Ascending aorta (tissue), 2 donors: ENCODE measurements around the gene CTSZ. TPM values are rescaled to one million over a fixed set of nuclear protein-coding genes. Genes with fewer than 3 reads are reported as not detected.
"Not testable (repeated sequence)": the region's sequence is repeated elsewhere in the genome, so short reads cannot be mapped to it uniquely, and the experiment has no call there.

Experiments used
- DNase-seq, 2 donors: peaks; one replicate each; pipeline ENCODE4 v3.0.0-alpha.2; 2019; ENCODE audit warnings: low spot score in 2 of 2
- H3K27ac ChIP-seq, 2 donors: fragments of 200-600 bp; sonication (generic); one replicate each; pipeline ENCODE4 v1.5.1; 2016 to 2017; ENCODE audit warnings: mild to moderate bottlenecking in 1 of 2
- H3K27me3 ChIP-seq: fragments of 200-600 bp; sonication (generic); one replicate; pipeline ENCODE4 v1.5.1; 2017
- H3K36me3 ChIP-seq, 2 donors: fragments of 200-600 bp; sonication (generic); one replicate each; pipeline ENCODE4 v1.5.1; 2016
- H3K4me1 ChIP-seq, 2 donors: fragments of 200-600 bp; sonication (generic); one replicate each; pipeline ENCODE4 v1.5.1; 2016 to 2017; ENCODE audit warnings: mild to moderate bottlenecking in 1 of 2
- H3K4me3 ChIP-seq, 2 donors: fragments of 200-600 bp; sonication (generic); one replicate each; pipeline ENCODE4 v1.5.1; 2016 to 2017; ENCODE audit warnings: mild to moderate bottlenecking in 1 of 2
- H3K9me3 ChIP-seq, 2 donors: fragments of 200-600 bp; sonication (generic); one replicate each; pipeline ENCODE4 v1.5.1; 2016
- CTCF ChIP-seq, 3 experiments: fragments of 200-600 bp in 2 of 3; fragments of 450-650 bp in 1 of 3; sonication (generic) in 2 of 3; IDR thresholded peaks; one replicate each; pipeline ENCODE4 v1.5.1; 2016 to 2019; ENCODE audit warnings: antibody characterized with exemption in 3 of 3, mild to moderate bottlenecking in 1 of 3, moderate library complexity in 1 of 3
- intact Hi-C: fragments of 100-400 bp; cut with DNase I; formaldehyde crosslinking; loops from one replicate; pipeline ENCODE4 v1.15.1; 2023
- total RNA-seq: library from RNA; depleted of rRNA; stranded (reverse); fragments of >200 nt; gene quantifications from one replicate; pipeline ENCODE4 v1.1.0, GENCODE V29; 2016

CTSZ gene
- total RNA-seq, 1 donor from 2014 or later = 342 TPM

- H3K27me3 ChIP-seq = no peaks in the 10 kb centered on the region
- intact Hi-C loops = loop anchor here (2.0 to 5.0 kb wide), 2 partner anchors 36 to 62 kb away; partner anchors contain the start of genes CTSZ and NELFCD
- peaks cover 3 to 15% of the 10 kb centered on the region in 2 donors for H3K4me1 ChIP-seq
- peak; percentile 71 to 96 for DNase-seq
- H3K4me3 ChIP-seq = peak overlapping the region; percentile 80 to 87
- H3K9me3 ChIP-seq = no peaks in the 10 kb centered on the region
- no peak for TF ChIP-seq CTCF (IDR thresholded peaks at IDR 0.05)
- peak overlapping the region; percentile 69 to 86 for H3K27ac ChIP-seq
- H3K36me3 ChIP-seq = peaks cover 2 to 3% of the 10 kb centered on the region in 2 donors
Observed at GRCh38 chr20:59042796-59043631, 36.0 kb upstream of the CTSZ start.

GRCh38 chr20:59042151-59042795 lies 35.2 kb upstream of the CTSZ start, which contains the start of gene PRELID3B:
TSS of gene PRELID3B (minus strand) at chr20:59042786. CDS start at chr20:59042730, 56 bp downstream.
- H3K4me3 ChIP-seq = peak within 1 kb of the TSS; percentile 80 to 87
- no peaks in the 10 kb centered on the region for H3K27me3 ChIP-seq
- TF ChIP-seq CTCF (IDR thresholded peaks at IDR 0.05) = no peak
- H3K9me3 ChIP-seq = no peaks in the 10 kb centered on the region
- peaks cover 8 to 10% of the 10 kb centered on the region in 2 donors for H3K36me3 ChIP-seq
- H3K27ac ChIP-seq = peak within 1 kb of the TSS; percentile 69 to 86
- intact Hi-C loops = loop anchor here (2.0 to 5.0 kb wide), 2 partner anchors 35 to 61 kb away; partner anchors contain the start of genes CTSZ and NELFCD
- H3K4me1 ChIP-seq = peaks cover 3 to 15% of the 10 kb centered on the region in 2 donors
- DNase-seq = no peak

GRCh38 chr20:59041487-59041886 lies 34.4 kb upstream of the CTSZ start:
- Histone ChIP-seq H3K36me3 (peaks cover 13 to 18% of the 10 kb centered on the region in 2 donors), H3K4me3 (peak overlapping the region; percentile 80 to 87), H3K4me1 (peaks cover 3 to 15% of the 10 kb centered on the region in 2 donors)
- not testable (repeated sequence) for DNase-seq, H3K9me3 ChIP-seq, H3K27me3 ChIP-seq, H3K27ac ChIP-seq
- intact Hi-C loops = loop anchor here (5.0 kb wide), 1 partner anchor 34 kb away; the partner anchor contains the start of gene CTSZ

GRCh38 chr20:59040667-59041066 lies 33.6 kb upstream of the CTSZ start:
- no peak for DNase-seq
- intact Hi-C loops = loop anchor here (5.0 kb wide), 1 partner anchor 33 kb away; the partner anchor contains the start of gene CTSZ
- TF ChIP-seq CTCF (IDR thresholded peaks at IDR 0.05) = no peak
- H3K27me3 ChIP-seq = no peaks in the 10 kb centered on the region
- H3K4me1 ChIP-seq = peaks cover 3 to 15% of the 10 kb centered on the region in 2 donors
- no peak overlapping the region for H3K4me3 ChIP-seq
- peaks cover 18 to 25% of the 10 kb centered on the region in 2 donors for H3K36me3 ChIP-seq
- no peaks in the 10 kb centered on the region for H3K9me3 ChIP-seq
- H3K27ac ChIP-seq = no peak overlapping the region

- Histone ChIP-seq H3K9me3 (no peaks in the 10 kb centered on the region), H3K27me3 (no peaks in the 10 kb centered on the region), H3K27ac (no peak overlapping the region), H3K4me3 (no peak overlapping the region), H3K36me3 (peaks cover 21 to 32% of the 10 kb centered on the region in 2 donors), H3K4me1 (peaks cover 3 to 15% of the 10 kb centered on the region in 2 donors)
- intact Hi-C loops = loop anchor here (10.0 kb wide), 1 partner anchor 1544 kb away; no protein-coding TSS in a partner anchor
- no peak for TF ChIP-seq CTCF (IDR thresholded peaks at IDR 0.05)
- DNase-seq = no peak
Observed at GRCh38 chr20:59039233-59039632, 32.2 kb upstream of the CTSZ start.
